Endothelial cell of umbilical vein (primary cell): ENCODE results near the gene MTF2. TPM values are rescaled to one million over a fixed set of nuclear protein-coding genes. Genes with fewer than 3 reads are reported as not detected.

Source experiments
- BruUV-seq: library from RNA; stranded (reverse); fragments of 400-500 nt; replicated peaks from 2 replicates; lab custom pipeline; 2021; lab: Mats Ljungman, UMichigan
- CTCF ChIA-PET: fragments of 300-600, 350-600 bp; sonication (Branson Sonifier 250); formaldehyde crosslinking; loops from one replicate; lab custom pipeline; 2021; ENCODE audit warnings: antibody characterized with exemption, inconsistent platforms; lab: Charles Lee
- POLR2A ChIA-PET: fragments of 300-600, 350-600 bp; sonication (Branson Sonifier 250); formaldehyde crosslinking; loops from one replicate; lab custom pipeline; 2021; ENCODE audit warnings: antibody characterized with exemption, inconsistent platforms; lab: Charles Lee
- DNase-seq: peaks from one replicate; pipeline ENCODE4 v3.0.0-alpha.2; 2011; ENCODE audit warnings: low read depth, low spot score
- FAIRE-seq: peaks from 2 replicates; lab custom pipeline; 2011; peaks lifted over from hg19 to GRCh38; lab: Jason Lieb, UNC
- H2AFZ ChIP-seq: 2 replicates; pipeline ENCODE4 v1.6.0; 2012; ENCODE audit warnings: low read depth, low read length, control low read depth, inconsistent platforms
- H3K27ac ChIP-seq: 2 replicates; pipeline ENCODE4 v1.5.1; 2011; ENCODE audit warnings: low read depth, mild to moderate bottlenecking, control low read depth, low read length, moderate library complexity; ENCODE audit not compliant: insufficient read depth
- H3K27me3 ChIP-seq, 2 experiments: 2 replicates each; pipeline versions ENCODE4 v1.6.0 to v1.6.1; 2011; ENCODE audit warnings: low read length in 2 of 2, mixed read lengths in 1 of 2; ENCODE audit not compliant: control insufficient read depth in 2 of 2, insufficient read depth in 2 of 2
- H3K36me3 ChIP-seq, 2 experiments: 2 replicates in 1 of 2; 3 replicates in 1 of 2; pipeline ENCODE4 v1.5.1; 2011; ENCODE audit warnings: low read length in 2 of 2, mild to moderate bottlenecking in 1 of 2, moderate library complexity in 1 of 2; ENCODE audit not compliant: control insufficient read depth in 2 of 2, insufficient read depth in 2 of 2; ENCODE audit errors: extremely low read depth in 1 of 2
- H3K4me1 ChIP-seq: 3 replicates; pipeline ENCODE4 v1.5.1; 2011; ENCODE audit warnings: mild to moderate bottlenecking, low read length; ENCODE audit not compliant: control insufficient read depth, insufficient read depth; ENCODE audit errors: extremely low read depth
- H3K4me2 ChIP-seq: 2 replicates; pipeline ENCODE4 v1.6.1; 2011; ENCODE audit warnings: low read length, control low read depth, mixed read lengths; ENCODE audit not compliant: insufficient read depth
- H3K4me3 ChIP-seq, 3 experiments: fragments of 200-600 bp in 1 of 3; sonication (generic), shearing (Covaris generic) in 1 of 3; replicated peaks in 1 of 3; 2 replicates each; pipeline ENCODE4 v1.5.1; 2011 to 2016; ENCODE audit warnings: control low read depth in 3 of 3, low read length in 3 of 3, mild to moderate bottlenecking in 2 of 3, inconsistent platforms in 1 of 3, low read depth in 1 of 3, moderate library complexity in 1 of 3; ENCODE audit not compliant: insufficient read depth in 1 of 3
- H3K79me2 ChIP-seq: 2 replicates; pipeline ENCODE4 v1.6.0; 2012; ENCODE audit warnings: low read length, inconsistent platforms; ENCODE audit not compliant: control insufficient read depth, insufficient read depth
- H3K9ac ChIP-seq: replicated peaks from 2 replicates; pipeline ENCODE3; 2011; ENCODE audit warnings: low read length, control low read depth; ENCODE audit not compliant: insufficient read depth; ENCODE audit errors: extremely low read depth
- H3K9me1 ChIP-seq: replicated peaks from 3 replicates; pipeline ENCODE4 v1.6.0; 2011; ENCODE audit warnings: mild to moderate bottlenecking, low read length; ENCODE audit not compliant: control insufficient read depth, insufficient read depth; ENCODE audit errors: extremely low read depth
- H3K9me3 ChIP-seq: replicated peaks from 2 replicates; pipeline ENCODE4 v1.5.1; 2012; ENCODE audit warnings: low read length, inconsistent platforms; ENCODE audit not compliant: control insufficient read depth, insufficient read depth
- H4K20me1 ChIP-seq: replicated peaks from 2 replicates; pipeline ENCODE3; 2011; ENCODE audit warnings: mild to moderate bottlenecking, low read length; ENCODE audit not compliant: control insufficient read depth, insufficient read depth; ENCODE audit errors: extremely low read depth
- CTCF ChIP-seq, 2 donors: IDR thresholded peaks; 1 replicate in 1 of 2; 2 replicates in 1 of 2; pipeline ENCODE4 v1.5.1; 2011; ENCODE audit warnings: low read length in 2 of 2, mild to moderate bottlenecking in 2 of 2, moderate library complexity in 2 of 2, control low read depth in 1 of 2, inconsistent platforms in 1 of 2, low read depth in 1 of 2; ENCODE audit not compliant: insufficient read depth in 1 of 2; ENCODE audit errors: extremely low read depth in 1 of 2
- EZH2 ChIP-seq: IDR thresholded peaks from 2 replicates; pipeline ENCODE4 v1.6.1; 2012; ENCODE audit warnings: borderline replicate concordance, low read depth, mild to moderate bottlenecking, moderate library complexity, low read length, inconsistent platforms; ENCODE audit not compliant: severe bottlenecking
- GATA2 ChIP-seq: IDR thresholded peaks from 2 replicates; pipeline ENCODE4 v1.7.0; 2011; ENCODE audit warnings: low read depth, mild to moderate bottlenecking, moderate library complexity, mixed read lengths, low read length; ENCODE audit not compliant: insufficient read length, insufficient read depth
- JUN ChIP-seq: IDR thresholded peaks from 2 replicates; pipeline ENCODE4 v1.6.1; 2011; ENCODE audit warnings: borderline replicate concordance, low read depth; ENCODE audit not compliant: insufficient read length, insufficient read depth
- MYC ChIP-seq: IDR thresholded peaks from one replicate; pipeline ENCODE4 v1.6.1; 2011; ENCODE audit warnings: mild to moderate bottlenecking, low read depth, low read length
- POLR2A ChIP-seq: IDR thresholded peaks from 2 replicates; pipeline ENCODE4 v1.6.1; 2012; ENCODE audit warnings: low read depth, mild to moderate bottlenecking, control low read depth, low read length
- POLR2AphosphoS5 ChIP-seq: IDR thresholded peaks from 2 replicates; pipeline ENCODE4 v1.6.1; 2012; ENCODE audit warnings: low read depth, mild to moderate bottlenecking, control low read depth, low read length, moderate library complexity; ENCODE audit not compliant: insufficient read depth
- dilution Hi-C: fragments of 300-500 bp; cut with MboI; formaldehyde crosslinking; loops from one replicate; pipeline ENCODE4 v1.15.0; 2019; ENCODE audit warnings: low sequenced_read_pairs; ENCODE audit not compliant: extremely low pct_ligation_motif_present
- intact Hi-C: fragments of 100-400 bp; cut with micrococcal nuclease; formaldehyde crosslinking; loops from one replicate; pipeline ENCODE4 v1.10.0; 2022
- polyA plus RNA-seq, 4 experiments: library from polyadenylated mRNA; depleted of rRNA in 3 of 4; stranded (reverse) in 3 of 4; unstranded in 1 of 4; fragments of >200 nt; gene quantifications; 2 replicates each; pipeline versions ENCODE4 v1.2.1 to v1.2.3, GENCODE V29; 2011 to 2012; ENCODE audit warnings: missing spikeins in 1 of 4
- total RNA-seq: library from RNA; stranded (reverse); gene quantifications from 2 replicates; pipeline ENCODE4 v1.2.3, GENCODE V29; 2021

The MTF2 gene
- total and polyA plus RNA-seq, 2 donors (not counting 3 experiments of a cell fraction or from before 2014, with no cell fraction given): 20.1 to 40.5 TPM

- H2AFZ ChIP-seq: no peak overlapping the region
- no peaks in the 10 kb centered on the region for H3K27me3 ChIP-seq
- no TSS peak for BruUV-seq
- H3K4me2 ChIP-seq: no peak overlapping the region
- intact Hi-C loops (no loop called here), dilution Hi-C loops (no loop called here)
- peaks cover 81% of the 10 kb centered on the region for H3K79me2 ChIP-seq
- H3K36me3 ChIP-seq: no peaks in the 10 kb centered on the region
- FAIRE-seq: no peak
- no peaks in the 10 kb centered on the region for H3K4me1 ChIP-seq
- CTCF ChIA-PET: no interaction called here
- H3K9ac ChIP-seq: no peak overlapping the region
- no peak for DNase-seq
- no peak overlapping the region for H3K27ac ChIP-seq
- POLR2A ChIA-PET: no interaction called here
- H3K4me3 ChIP-seq: no peak overlapping the region
- no peaks in the 10 kb centered on the region for H3K9me1 ChIP-seq
- TF ChIP-seq CTCF (IDR thresholded peaks at IDR 0.05; ENCODE audit: extremely low read depth in 1 of 2, insufficient read depth in 1 of 2, low read depth in 1 of 2, low read length in 2 of 2): no peak
- TF ChIP-seq POLR2AphosphoS5: no peak
- TF ChIP-seq GATA2: no peak
- TF ChIP-seq JUN: no peak
- TF ChIP-seq POLR2A: no peak
- TF ChIP-seq MYC: no peak
- no peak for TF ChIP-seq EZH2
- H3K9me3 ChIP-seq: no peaks in the 10 kb centered on the region
- H4K20me1 ChIP-seq: peaks cover 9% of the 10 kb centered on the region
Measured at GRCh38 chr1:93107395-93107794, 28.3 kb downstream of the MTF2 start.
